ENCODE data around the gene ACAP3.

GRCh38 chr1:1342584-1343115, 34.9 kb upstream of the ACAP3 start:
- TF ChIP-seq, protein P1, sequence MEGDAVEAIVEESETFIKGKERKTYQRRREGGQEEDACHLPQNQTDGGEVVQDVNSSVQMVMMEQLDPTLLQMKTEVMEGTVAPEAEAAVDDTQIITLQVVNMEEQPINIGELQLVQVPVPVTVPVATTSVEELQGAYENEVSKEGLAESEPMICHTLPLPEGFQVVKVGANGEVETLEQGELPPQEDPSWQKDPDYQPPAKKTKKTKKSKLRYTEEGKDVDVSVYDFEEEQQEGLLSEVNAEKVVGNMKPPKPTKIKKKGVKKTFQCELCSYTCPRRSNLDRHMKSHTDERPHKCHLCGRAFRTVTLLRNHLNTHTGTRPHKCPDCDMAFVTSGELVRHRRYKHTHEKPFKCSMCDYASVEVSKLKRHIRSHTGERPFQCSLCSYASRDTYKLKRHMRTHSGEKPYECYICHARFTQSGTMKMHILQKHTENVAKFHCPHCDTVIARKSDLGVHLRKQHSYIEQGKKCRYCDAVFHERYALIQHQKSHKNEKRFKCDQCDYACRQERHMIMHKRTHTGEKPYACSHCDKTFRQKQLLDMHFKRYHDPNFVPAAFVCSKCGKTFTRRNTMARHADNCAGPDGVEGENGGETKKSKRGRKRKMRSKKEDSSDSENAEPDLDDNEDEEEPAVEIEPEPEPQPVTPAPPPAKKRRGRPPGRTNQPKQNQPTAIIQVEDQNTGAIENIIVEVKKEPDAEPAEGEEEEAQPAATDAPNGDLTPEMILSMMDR (IDR thresholded peaks at IDR 0.05) = no peak
- no peak for TF ChIP-seq POLR2A (IDR thresholded peaks at IDR 0.05)

Measured in lower leg skin (tissue), 3 donors.